Activated CD8-positive, alpha-beta memory T cell treated with anti-CD3 and anti-CD28 coated beads, Interleukin-2, amount 50 U/mL, for 24 hours (primary cell): ENCODE measurements around the gene STUB1.
A peak's percentile ranks its signal among the peaks of the same experiment; 100 is the strongest.

Experiments
- DNase-seq: peaks from one replicate; pipeline ENCODE4 v3.0.0-alpha.2; 2020; ENCODE audit errors: extremely low read depth

STUB1 gene

DNA sequence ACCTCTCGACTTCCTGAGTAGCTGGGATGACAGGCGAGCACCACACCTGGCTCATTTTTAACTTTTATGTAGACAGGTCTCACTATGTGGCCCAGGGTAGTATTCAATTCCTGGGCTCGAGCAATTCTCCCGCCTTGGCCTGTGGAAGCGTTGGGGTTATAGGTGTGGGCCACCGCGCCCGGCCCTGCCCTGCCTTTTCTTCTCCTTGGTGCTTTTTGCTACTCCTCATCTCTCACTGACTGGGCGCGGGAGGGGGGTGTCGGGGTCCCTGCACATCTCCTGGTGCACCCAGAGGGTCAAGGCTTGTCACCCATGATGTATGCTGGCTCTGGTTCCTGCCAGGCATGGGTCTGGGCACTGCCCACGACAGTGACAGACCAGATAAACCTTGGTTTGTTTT is 35.7 kb upstream of the STUB1 start:
- DNase-seq, result no peak

DNA sequence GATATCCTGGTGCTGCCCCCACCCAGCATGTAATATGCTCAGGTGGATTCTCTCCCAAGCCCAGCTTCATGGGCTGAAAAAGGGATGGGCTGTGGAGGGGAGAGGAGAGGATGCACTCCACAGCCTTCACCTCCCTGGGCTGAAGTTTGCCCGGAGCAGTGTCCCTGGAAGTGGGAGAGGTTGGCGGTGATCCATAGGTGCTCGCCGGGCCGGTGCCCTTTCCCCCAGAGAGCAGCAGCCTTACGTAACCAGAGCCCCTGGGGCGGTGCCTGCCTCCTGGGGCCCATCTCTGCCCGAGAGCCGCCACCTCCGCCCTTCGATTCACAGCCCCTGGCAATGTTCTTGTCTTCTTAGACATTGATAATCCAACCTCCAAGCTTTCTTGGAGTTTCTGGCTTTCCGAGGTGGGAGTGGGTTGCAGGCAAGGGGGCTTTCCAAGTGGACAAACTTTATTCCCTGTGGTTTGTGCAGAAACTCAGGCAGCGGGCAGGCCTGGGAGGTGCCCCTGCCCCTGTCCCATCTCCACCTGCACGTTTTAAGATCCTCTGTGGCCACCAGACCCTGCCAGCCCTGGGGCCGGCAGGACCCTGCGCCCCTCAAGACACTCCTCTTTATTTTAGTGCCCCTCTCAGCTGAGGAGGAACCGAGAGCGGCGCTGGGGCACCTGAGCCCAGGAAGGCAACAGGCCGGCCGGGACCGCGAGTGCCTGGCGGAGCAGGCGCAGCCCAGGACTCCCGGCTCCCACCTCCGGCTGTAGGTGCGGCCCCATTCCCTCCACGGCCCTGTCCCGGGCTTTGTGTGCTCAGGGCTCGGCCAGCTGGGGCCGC is 34.1 kb upstream of the STUB1 start:
- DNase-seq, result no peak

DNA sequence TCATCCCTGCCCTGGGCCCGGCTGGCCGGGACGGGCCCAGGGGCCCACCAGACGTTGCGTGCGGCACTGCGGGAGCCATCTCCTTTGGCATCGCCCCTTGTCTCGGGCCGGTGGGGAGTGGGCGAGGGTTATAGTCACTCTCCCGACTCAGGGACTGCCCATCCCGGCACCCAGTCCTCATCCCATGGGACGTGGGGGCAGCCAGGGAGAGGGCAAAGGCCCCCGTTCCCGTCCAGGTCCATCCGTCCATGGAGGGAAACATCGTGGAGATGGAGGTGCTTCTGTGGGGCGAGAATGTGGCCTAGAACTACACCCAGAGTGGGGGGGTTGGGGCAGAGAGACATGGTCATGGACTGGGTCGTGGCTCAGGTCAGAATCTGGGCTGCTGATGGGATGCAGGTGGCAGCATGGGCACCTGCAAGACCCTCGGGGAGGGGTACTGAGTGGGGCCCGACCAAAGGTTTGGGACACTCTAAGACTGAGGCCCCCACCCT is 33.5 kb upstream of the STUB1 start:
- no peak for DNase-seq

DNA sequence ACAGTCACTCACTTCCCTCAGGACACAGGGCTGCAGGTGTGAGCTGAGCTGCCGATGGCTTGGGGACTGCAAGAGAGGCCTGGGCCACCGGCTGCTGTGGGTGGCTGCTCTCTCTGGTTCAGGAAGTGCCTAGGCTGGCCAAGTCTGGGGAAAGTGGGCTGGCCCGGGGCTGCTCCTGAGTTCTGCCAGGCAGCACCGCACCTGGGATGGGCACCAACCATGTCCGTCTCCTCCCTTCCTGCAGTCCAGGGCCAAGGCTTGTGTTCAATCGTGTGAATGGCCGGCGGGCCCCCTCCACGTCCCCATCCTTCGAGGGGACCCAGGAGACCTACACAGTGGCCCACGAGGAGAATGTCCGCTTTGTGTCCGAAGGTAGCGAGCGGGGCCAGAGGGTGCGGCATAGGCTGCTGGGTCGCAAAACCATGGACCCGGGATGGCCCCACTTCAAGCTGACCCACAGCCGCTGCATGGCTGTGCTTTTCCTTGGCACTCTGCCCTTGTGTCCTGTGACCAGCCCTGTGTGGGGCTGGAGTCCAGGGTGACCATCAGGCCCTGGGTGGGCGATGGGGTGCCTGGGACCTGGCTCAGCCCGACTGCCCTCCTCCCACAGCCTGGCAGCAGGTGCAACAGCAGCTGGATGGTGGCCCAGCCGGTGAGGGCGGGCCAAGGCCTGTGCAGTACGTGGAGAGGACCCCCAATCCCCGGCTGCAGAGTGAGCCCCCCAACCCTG is 32.9 kb upstream of the STUB1 start:
- DNase-seq, result no peak

DNA sequence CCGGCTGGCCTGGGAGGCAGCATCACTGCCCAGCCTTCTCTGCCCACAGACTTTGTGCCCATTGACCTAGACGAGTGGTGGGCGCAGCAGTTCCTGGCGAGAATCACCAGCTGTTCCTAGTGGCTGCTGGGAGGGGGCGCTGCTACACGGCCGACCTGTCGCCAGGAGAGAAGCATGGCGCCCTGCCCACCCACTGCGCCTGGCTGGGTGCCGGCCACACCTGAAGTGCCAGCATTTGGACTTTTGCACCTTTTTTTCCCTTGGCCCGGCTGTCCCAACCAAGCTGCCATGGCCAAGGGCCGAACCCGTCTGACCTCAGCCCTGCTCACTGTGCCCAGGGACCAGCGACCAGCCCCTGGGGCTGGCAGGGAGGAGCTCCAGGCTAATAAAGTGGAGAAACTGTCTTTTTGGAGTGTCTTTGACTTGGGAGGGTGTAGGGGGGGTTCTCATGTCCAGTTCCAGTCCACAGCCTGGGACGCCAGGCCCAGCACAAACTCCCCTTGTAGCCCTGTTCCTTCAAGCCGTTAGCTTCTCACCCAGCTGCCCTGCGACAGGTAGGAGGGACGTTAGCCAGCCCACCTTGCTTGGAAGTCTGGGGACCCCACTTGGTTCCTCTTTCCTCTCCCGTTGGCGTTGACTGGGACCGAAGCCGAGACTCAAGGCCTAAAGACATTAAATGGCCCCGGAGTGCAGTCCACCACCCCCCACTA is 32.0 kb upstream of the STUB1 start:
- no peak for DNase-seq

DNA sequence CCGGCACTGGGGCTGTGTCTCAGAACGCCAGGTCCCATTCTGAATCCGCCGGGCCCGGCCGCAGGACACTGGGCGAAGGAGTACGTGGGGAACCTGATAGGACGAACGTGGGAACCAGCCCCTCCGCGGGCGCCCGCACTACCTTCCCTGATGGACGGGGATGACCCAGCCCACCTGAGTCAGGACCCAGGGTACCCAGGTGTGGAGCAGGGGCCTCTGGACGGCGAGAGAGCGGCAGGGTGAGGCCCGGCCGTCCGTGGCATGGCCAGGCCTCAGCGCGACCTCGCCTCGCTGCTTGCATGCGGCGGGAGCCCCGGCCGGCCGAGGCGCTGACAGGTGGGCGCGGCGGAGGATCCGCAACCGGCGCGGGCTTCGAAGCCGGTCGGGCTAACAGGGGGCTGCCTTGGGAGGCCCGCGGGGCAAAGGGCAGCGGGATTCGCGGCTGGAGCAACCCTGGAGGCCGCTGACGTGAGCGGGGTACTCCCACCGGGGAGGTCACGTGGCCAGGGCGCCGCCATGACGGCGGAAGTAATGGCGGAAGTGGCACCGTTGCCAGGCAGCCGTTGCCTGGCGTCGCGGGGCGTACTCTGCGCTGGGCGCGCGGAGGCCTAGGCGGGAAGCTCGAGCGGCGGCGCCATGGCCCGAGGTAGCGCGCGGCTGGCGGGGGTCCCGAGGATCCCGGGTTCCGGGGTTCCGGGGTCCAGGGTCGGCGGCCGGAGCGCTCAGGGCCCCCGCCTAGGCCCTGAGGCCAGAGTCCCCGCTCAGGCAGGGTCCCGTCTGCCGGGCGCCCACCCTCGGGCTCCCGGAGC is 31.2 kb upstream of the STUB1 start, which contains the start of gene WDR90:
Gene WDR90 (plus strand): TSS at position 585 of the 809 bp plus-strand sequence. CDS start 52 bp downstream, at position 637.
- peak; percentile 82 for DNase-seq

DNA sequence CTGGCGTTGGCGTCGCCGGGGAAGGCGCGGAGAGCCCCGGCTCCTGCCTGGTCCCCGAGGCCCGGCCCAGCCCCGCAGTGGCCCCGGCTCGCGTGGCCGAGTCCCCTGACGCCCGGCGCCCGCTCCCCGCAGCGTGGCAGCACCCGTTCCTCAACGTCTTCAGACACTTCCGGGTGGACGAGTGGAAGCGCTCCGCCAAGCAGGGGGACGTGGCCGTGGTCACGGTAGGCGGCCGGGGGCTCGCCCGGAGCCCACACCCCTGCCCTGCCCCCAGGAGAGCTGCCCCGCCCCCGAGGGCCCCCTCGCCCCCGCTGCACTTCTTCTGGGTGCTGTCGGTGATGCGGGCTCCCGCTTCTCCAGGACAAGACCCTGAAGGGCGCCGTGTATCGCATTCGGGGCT is 30.6 kb upstream of the STUB1 start:
- no peak for DNase-seq

DNA sequence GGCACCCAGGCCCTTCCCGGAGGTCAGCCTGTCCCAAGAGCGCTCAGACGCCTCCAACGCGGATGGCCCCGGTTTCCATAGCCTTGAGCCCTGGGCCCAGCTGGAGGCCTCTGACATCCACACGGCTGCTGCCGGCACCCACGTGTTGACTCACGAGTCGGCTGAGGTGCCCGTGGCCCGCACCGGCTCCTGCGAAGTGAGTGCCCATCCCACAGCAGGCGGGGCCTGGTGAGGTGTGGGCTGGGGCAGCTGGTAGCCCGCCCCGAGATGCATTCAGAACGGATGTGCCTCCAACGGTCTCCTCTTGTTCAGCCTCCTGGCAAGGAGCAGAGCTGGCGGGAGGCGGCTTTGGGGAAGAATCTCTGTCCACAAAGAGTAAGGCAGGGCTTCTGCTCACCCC is 28.4 kb upstream of the STUB1 start:
- no peak for DNase-seq

DNA sequence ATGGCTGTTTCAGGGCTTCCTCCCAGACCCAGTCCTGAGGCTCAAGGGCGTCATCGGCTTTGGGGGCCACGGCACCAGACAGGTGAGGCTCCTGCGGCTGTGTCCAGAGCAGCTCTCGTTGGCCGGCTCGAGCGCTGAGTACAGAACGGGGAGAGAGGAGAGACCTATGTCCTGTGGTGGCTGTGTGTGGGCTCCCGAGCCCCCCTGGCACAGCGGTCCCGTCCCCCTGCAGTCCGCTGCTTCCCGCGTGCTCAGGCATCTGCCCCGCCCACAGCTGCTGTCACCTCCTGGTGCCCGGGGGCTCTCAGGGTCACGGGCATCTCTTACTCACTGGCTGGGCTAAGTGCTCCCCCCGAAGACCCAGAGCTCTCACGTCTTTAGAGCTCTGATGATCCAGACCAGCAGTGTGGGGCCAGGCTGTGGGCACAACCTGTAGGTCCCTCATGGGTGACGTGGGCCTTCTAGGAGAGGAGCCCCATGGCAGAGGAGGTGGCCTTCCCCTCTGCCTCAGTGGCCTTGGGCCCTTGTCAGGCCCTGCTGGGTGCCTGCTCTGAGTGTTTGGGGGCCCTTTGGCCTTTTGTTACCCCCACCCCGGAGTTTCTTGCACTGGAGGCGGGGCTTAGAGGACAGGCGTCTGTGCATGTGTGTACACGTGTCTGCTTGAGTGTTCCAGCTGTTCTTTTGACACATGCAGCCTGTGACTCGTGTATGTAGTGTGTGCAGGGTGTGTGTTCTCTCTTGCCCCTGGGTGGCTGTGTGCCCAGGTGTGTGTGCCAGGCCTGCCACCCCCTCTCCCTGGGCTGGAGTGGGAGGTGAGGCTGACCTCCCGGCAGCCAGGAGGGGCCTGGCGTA is 27.5 kb upstream of the STUB1 start:
- no peak for DNase-seq

DNA sequence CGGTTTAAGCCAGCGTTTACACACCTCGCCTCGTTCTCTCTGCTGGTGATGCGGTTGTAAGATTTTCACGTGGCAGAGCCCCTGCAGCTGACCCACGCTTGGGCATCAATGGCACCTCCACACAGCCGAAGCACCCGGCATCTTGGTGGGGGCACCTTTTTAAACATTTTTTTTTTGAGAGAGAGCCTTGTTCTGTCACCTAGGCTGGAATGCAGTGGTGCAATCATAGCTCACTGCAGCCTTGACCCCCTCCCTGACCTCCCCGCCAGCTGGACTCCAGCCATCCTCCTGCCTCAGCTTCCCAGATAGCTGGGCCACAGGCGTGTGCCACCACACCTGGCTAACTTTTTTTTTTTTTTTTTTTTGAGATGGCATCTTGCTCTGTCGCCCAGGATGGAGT is 26.2 kb upstream of the STUB1 start:
- no peak for DNase-seq

DNA sequence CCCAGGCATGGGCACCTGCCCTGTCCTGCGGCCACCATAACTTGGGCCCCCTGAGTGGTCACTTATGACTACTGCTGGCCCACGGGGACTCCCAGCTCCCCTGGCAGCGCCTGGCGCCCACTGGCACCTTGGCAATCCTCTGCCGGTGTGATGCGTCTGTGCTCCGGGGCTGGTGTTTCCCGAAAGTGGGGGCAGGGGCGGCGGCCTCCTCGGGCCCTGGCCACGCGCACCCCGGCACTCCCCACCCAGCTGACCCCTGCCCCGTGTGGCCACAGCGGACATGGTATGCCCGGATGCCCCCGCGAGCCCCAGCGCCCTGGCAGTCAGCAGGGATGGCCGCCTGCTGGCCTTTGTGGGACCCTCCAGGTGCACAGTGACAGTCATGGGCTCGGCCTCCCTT is 22.7 kb upstream of the STUB1 start:
- DNase-seq, result no peak

DNA sequence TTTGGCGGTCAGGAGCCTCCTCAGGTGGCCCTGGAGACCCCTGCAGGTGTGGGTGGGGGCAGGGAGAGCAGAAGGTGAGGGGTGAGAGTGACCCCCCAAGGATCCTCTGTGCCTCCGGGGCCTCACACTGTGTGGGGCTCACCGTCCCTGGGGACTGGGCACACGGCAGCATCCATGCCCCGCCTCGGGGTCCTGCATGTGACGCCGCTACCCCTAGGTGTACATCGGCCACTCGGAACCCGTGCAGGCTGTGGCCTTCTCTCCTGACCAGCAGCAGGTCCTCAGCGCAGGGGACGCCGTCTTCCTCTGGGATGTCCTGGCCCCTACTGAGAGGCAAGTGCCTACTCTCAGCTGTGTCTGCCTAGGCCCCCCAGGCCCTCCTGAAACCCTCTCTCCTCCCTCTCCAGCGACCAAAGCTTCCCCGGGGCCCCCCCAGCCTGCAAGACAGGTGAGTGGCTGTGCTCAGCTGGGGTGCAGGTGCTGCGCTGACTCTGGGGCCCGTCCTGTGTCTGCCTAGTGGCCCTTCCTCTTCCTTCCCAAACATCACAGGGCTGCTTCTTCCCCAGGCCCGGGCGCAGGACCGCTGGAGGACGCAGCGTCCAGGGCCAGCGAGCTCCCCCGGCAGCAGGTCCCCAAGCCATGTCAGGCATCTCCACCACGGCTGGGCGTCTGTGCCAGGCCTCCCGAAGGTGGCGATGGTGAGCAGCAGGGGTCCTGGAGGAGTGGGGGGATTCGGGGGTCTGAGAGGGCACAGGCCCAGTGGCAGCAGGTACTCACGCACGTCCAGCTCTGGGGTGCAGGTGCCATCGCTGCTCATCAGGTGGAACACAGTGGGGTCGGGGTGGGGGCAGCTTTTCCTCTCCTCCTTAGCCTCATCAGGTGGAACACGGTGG is 21.3 kb upstream of the STUB1 start:
- no peak for DNase-seq

DNA sequence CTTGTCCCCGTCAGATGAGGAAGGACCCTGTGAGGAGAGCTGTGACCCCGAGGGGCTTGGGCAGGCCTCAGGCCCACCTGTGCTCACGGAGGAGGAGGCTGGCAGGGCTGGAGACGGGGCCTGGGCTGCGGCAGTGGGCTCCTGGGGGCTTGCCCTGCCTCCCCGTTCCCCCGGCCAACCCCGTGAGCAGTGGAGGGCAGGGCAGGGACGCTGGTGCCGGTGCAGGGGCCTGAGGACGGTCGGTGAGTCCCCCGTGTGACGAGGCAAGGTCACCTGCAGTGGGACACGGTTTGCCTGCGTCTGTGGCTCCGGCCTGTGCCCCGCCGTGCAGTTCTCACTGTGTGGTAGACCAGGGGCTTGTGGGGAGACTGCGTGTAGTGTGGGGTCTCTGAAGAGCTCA is 20.6 kb upstream of the STUB1 start:
- no peak for DNase-seq

DNA sequence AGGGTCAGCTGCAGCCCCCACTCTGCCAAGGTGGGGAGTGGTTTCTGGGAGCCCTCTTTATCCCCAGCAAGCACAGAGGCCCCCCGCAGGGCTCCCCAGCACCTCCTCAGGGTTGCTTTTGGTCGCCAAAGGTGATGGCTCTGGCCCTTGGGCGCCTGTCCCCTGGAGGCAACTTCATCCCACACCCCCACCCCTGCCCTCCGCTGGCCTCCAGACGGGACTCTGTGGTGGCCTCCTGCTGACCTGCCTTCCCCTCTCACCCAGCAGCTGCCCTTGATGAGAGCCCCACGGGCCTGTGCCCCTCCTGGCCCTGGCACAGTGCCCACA is 20.1 kb upstream of the STUB1 start:
- no peak for DNase-seq

DNA sequence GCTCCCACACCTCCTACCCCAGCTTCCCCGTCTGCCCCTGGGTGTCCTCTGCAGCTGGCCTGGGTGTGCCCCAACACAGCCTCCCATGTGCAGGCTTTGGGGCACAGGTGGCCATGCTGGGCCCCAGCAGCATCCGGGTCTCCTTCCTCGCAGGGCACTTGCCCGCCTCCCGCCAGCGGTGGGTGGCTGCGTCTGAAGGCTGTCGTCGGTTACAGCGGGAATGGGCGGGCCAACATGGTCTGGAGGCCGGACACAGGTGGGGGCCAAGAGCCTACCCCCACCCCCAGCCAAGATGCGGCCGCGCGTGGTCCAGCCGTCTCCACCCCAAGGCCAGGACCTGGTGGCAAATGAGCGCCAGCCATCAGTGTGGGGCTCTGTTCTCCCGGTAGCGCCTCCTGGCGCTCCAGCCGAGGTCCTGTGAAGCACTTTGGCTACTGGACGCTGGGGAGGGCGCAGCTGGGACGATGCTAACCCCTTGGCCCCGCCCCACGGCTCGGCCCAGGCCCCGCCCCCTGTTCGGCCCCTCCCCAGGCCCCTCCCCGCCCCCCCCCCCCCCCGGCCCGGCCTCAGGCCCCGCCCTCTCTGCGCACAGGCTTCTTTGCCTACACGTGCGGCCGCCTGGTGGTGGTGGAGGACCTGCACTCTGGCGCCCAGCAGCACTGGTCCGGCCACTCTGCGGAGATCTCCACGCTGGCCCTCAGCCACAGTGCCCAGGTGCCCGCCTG is 19.6 kb upstream of the STUB1 start:
- DNase-seq, result no peak

DNA sequence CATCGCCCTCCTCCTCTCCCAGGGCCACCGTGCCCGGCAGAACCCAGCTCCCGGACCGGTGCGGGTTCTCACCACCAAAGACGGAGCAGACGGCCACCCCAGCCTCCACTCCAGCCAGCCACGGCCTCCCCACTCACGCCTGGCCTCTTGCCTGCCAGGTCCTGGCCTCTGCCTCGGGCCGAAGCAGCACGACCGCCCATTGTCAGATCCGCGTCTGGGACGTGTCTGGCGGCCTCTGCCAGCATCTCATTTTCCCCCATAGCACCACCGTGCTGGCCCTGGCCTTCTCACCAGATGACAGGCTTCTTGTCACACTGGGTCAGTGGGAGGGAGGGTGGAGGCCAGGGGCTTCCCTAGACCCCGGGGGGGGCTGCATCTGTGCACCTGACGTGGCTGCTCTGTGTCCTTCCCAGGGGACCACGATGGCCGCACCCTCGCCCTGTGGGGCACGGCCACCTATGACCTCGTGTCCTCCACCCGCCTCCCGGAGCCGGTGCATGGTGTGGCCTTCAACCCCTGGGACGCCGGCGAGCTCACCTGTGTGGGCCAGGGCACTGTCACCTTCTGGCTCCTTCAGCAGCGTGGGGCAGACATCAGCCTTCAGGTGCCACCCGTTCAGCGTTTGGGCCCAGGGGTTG is 18.9 kb upstream of the STUB1 start:
- no peak for DNase-seq

DNA sequence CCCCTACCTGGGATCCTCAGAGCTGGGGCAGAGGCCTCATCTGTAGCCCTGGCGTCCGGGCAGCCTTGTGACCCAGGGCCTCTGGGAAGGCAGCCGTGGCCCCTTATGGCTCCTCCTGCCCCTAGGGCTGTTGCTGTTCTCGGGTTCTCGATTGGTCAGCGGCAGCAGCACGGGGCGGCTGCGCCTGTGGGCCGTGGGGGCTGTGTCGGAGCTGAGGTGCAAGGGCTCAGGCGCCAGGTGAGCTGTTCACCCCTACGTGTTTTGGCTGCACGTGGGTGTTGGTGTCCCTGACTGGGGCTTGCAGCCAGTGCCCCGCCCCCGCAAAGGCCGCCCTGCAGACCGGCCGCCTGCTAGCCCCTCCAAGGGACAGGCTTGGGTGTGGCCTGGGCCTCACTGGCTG is 18.1 kb upstream of the STUB1 start:
- DNase-seq, result no peak

DNA sequence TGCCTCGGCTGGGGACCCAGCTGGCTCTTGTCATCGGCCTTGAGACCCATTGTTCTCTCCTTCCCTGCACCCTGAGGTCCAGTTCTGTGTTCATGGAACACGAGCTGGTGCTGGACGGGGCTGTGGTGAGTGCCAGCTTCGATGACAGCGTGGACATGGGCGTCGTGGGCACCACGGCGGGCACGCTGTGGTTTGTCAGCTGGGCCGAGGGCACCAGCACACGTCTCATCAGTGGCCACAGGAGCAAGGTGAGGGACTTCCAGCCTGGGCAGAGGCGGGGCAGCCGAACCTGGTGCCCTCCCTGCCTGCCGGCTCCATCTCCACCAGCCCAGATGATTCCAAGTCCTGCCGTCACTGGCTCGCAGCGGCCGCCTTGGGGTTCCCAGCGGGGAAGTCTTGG is 17.6 kb upstream of the STUB1 start:
- no peak for DNase-seq

DNA sequence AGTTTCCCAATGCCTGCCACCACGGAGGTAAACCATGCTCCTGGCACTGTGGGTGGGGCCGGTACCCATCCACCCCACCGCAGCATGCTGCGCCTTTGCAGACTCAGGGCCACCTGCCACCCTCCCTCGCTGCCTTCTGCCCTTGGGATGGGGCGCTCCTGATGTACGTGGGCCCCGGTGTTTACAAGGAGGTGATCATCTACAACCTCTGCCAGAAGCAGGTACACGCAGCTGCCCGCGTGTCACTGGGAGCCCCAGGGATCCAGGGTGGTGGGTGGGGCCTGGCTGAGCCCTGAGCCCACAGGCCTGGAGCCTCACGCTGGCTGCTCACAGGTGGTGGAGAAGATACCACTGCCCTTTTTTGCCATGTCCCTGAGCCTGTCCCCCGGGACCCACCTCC is 13.6 kb upstream of the STUB1 start:
- DNase-seq, result no peak
